NCI-H2196 (cell line): ENCODE results near the gene BSN.
A peak's percentile ranks its signal among the peaks of the same experiment; 100 is the strongest.

Experiments
- DNase-seq: peaks from one replicate; lab custom pipeline; 2025; ENCODE audit not compliant: unreplicated experiment; lab: John Stamatoyannopoulos, UW

Gene BSN

GRCh38 chr3:49711489-49711888 lies 157.2 kb downstream of the BSN start:
- DNase-seq, result no peak

GRCh38 chr3:49712166-49712565 lies 157.9 kb downstream of the BSN start:
- no peak for DNase-seq

GRCh38 chr3:49712631-49713317 lies 158.5 kb downstream of the BSN start:
- no peak for DNase-seq

- DNase-seq, result no peak
Measured at GRCh38 chr3:49713336-49714105, 159.2 kb downstream of the BSN start.

GRCh38 chr3:49714728-49715550 lies 160.7 kb downstream of the BSN start:
- DNase-seq, result no peak

- DNase-seq, result no peak
Measured at GRCh38 chr3:49715611-49716121, 161.4 kb downstream of the BSN start.

- no peak for DNase-seq
Measured at GRCh38 chr3:49716169-49716568, 161.9 kb downstream of the BSN start.

GRCh38 chr3:49716691-49717210 lies 162.5 kb downstream of the BSN start:
- no peak for DNase-seq

GRCh38 chr3:49717211-49717958 lies 163.1 kb downstream of the BSN start:
- no peak for DNase-seq

- DNase-seq, result no peak
Measured at GRCh38 chr3:49717959-49718857, 163.9 kb downstream of the BSN start.

- no peak for DNase-seq
Measured at GRCh38 chr3:49718858-49719213, 164.6 kb downstream of the BSN start.

- DNase-seq, result peak; percentile 86
Measured at GRCh38 chr3:49719214-49719884, 165.1 kb downstream of the BSN start, which contains the start of gene AMIGO3. Gene AMIGO3, minus strand, starts transcription at chr3:49719684. Its CDS starts 219 bp downstream, at chr3:49719465.
